ENCODE measurements around the gene STAU1. TPM values are rescaled to one million over a fixed set of nuclear protein-coding genes. Genes with fewer than 3 reads are reported as not detected.

Gene STAU1
- polyA plus RNA-seq, 1 donor (not counting 4 experiments of a cell fraction or from before 2014, with no cell fraction given) = 55.3 TPM

- FAIRE-seq (no peak), DNase-seq (ENCODE audit: low read depth, low spot score) (no peak)
- Histone ChIP-seq H3K4me1 (ENCODE audit: control insufficient read depth, extremely low read depth, insufficient read depth, low read length) (no peaks in the 10 kb centered on the region), H2AFZ (ENCODE audit: control insufficient read depth, low read length) (no peak overlapping the region), H3K27ac (ENCODE audit: control insufficient read depth, insufficient read depth, low read length) (no peak overlapping the region), H3K9me3 (ENCODE audit: control insufficient read depth, low read depth, low read length) (no peaks in the 10 kb centered on the region), H3K9ac (ENCODE audit: control insufficient read depth, extremely low read depth, insufficient read depth, low read length) (no peak overlapping the region), H4K20me1 (ENCODE audit: control insufficient read depth, extremely low read depth, insufficient read depth, low read length) (no peaks in the 10 kb centered on the region), H3K9me1 (ENCODE audit: control insufficient read depth, extremely low read depth, insufficient read depth, low read length) (no peaks in the 10 kb centered on the region), H3K36me3 (ENCODE audit: control insufficient read depth in 2 of 2, extremely low read depth in 1 of 2, insufficient read depth in 2 of 2, low read length in 2 of 2) (peaks cover 22 to 40% of the 10 kb centered on the region in 2 experiments), H3K4me3 (ENCODE audit: control insufficient read depth in 2 of 3, extremely low read depth in 1 of 3, insufficient read depth in 2 of 3, low read depth in 1 of 3, low read length in 3 of 3) (no peak overlapping the region), H3K4me2 (ENCODE audit: control insufficient read depth, extremely low read depth, insufficient read depth, low read depth, low read length) (no peak overlapping the region), H3K27me3 (ENCODE audit: control insufficient read depth, extremely low read depth, insufficient read depth, low read length) (no peaks in the 10 kb centered on the region), H3K79me2 (ENCODE audit: control insufficient read depth, insufficient read depth, low read length) (peaks cover 8% of the 10 kb centered on the region)
- TF ChIP-seq EZH2 (IDR thresholded peaks at IDR 0.05; ENCODE audit: low read length) = no peak
- no peak for TF ChIP-seq CTCF (optimal IDR thresholded peaks at IDR 0.05 in 1 of 3, IDR thresholded peaks at IDR 0.05 in 1 of 3, conservative IDR thresholded peaks at IDR 0.05 in 1 of 3; ENCODE audit: extremely low read depth in 1 of 3, insufficient read depth in 2 of 3, low read length in 3 of 3)
- dilution Hi-C loops (cut with MboI; ENCODE audit: extremely low pct_ligation_motif_present, low sequenced_read_pairs) = no loop called here
These were observed 41.5 kb downstream of the STAU1 start for GRCh38 chr20:49146442-49147225.

GRCh38 chr20:49140834-49141233 lies 47.3 kb downstream of the STAU1 start:
- dilution Hi-C loops (cut with MboI; ENCODE audit: extremely low pct_ligation_motif_present, low sequenced_read_pairs) = no loop called here
- H3K4me3 ChIP-seq (ENCODE audit: control insufficient read depth in 2 of 3, extremely low read depth in 1 of 3, insufficient read depth in 2 of 3, low read depth in 1 of 3, low read length in 3 of 3) = no peak overlapping the region
- no peaks in the 10 kb centered on the region for H3K9me3 ChIP-seq (ENCODE audit: control insufficient read depth, low read depth, low read length)
- no peak for TF ChIP-seq CTCF (optimal IDR thresholded peaks at IDR 0.05 in 1 of 3, IDR thresholded peaks at IDR 0.05 in 1 of 3, conservative IDR thresholded peaks at IDR 0.05 in 1 of 3; ENCODE audit: extremely low read depth in 1 of 3, insufficient read depth in 2 of 3, low read length in 3 of 3)
- no peak for TF ChIP-seq EZH2 (IDR thresholded peaks at IDR 0.05; ENCODE audit: low read length)
- no peak overlapping the region for H3K4me2 ChIP-seq (ENCODE audit: control insufficient read depth, extremely low read depth, insufficient read depth, low read depth, low read length)
- no peaks in the 10 kb centered on the region for H3K4me1 ChIP-seq (ENCODE audit: control insufficient read depth, extremely low read depth, insufficient read depth, low read length)
- no peak overlapping the region for H3K27ac ChIP-seq (ENCODE audit: control insufficient read depth, insufficient read depth, low read length)
- no peaks in the 10 kb centered on the region for H3K79me2 ChIP-seq (ENCODE audit: control insufficient read depth, insufficient read depth, low read length)
- peaks cover 4 to 11% of the 10 kb centered on the region in 2 experiments for H3K36me3 ChIP-seq (ENCODE audit: control insufficient read depth in 2 of 2, extremely low read depth in 1 of 2, insufficient read depth in 2 of 2, low read length in 2 of 2)
- no peak overlapping the region for H3K9ac ChIP-seq (ENCODE audit: control insufficient read depth, extremely low read depth, insufficient read depth, low read length)
- no peaks in the 10 kb centered on the region for H3K9me1 ChIP-seq (ENCODE audit: control insufficient read depth, extremely low read depth, insufficient read depth, low read length)
- no peak for FAIRE-seq
- no peaks in the 10 kb centered on the region for H3K27me3 ChIP-seq (ENCODE audit: control insufficient read depth, extremely low read depth, insufficient read depth, low read length)
- H4K20me1 ChIP-seq (ENCODE audit: control insufficient read depth, extremely low read depth, insufficient read depth, low read length) = no peaks in the 10 kb centered on the region
- no peak for DNase-seq (ENCODE audit: low read depth, low spot score)
- no peak overlapping the region for H2AFZ ChIP-seq (ENCODE audit: control insufficient read depth, low read length)
